Measurements from ENCODE around the gene NAA38.
A peak's percentile ranks its signal among the peaks of the same experiment; 100 is the strongest.
"Not testable (repeated sequence)": the region's sequence is repeated elsewhere in the genome, so short reads cannot be mapped to it uniquely, and the experiment has no call there.

The NAA38 gene

GRCh38 chr17:7820231-7820630 lies 37.1 kb downstream of the NAA38 start:
- Mint-ChIP-seq H3K4me1 (peaks cover 5% of the 10 kb centered on the region in 2 donors), H3K27ac (no peak overlapping the region), H3K36me3 (no peaks in the 10 kb centered on the region), H3K4me3 (no peak overlapping the region), H3K9me3 (no peaks in the 10 kb centered on the region), H3K27me3 (peaks cover 12 to 30% of the 10 kb centered on the region in 2 donors)
- no peak for DNase-seq
- no peak for ATAC-seq (replicated peaks)

- ATAC-seq (replicated peaks) (no peak), DNase-seq (no peak)
- Mint-ChIP-seq H3K27me3 (peaks cover 11 to 24% of the 10 kb centered on the region in 2 donors), H3K9me3 (no peaks in the 10 kb centered on the region), H3K36me3 (no peaks in the 10 kb centered on the region), H3K27ac (no peak overlapping the region), H3K4me3 (no peak overlapping the region), H3K4me1 (peaks cover 0 to 1% of the 10 kb centered on the region in 2 donors)
Observed at GRCh38 chr17:7818746-7819645, 38.4 kb downstream of the NAA38 start.

GRCh38 chr17:7818026-7818425 lies 39.3 kb downstream of the NAA38 start:
- H3K36me3 Mint-ChIP-seq = no peaks in the 10 kb centered on the region
- no peaks in the 10 kb centered on the region for H3K4me1 Mint-ChIP-seq
- peaks cover 6 to 17% of the 10 kb centered on the region in 2 donors for H3K27me3 Mint-ChIP-seq
- no peak overlapping the region for H3K27ac Mint-ChIP-seq
- DNase-seq (no peak), ATAC-seq (replicated peaks) (no peak)
- no peak overlapping the region for H3K4me3 Mint-ChIP-seq
- H3K9me3 Mint-ChIP-seq = no peaks in the 10 kb centered on the region

- DNase-seq (no peak), ATAC-seq (replicated peaks) (no peak)
- H3K36me3 Mint-ChIP-seq = no peaks in the 10 kb centered on the region
- peaks cover 6 to 17% of the 10 kb centered on the region in 2 donors for H3K27me3 Mint-ChIP-seq
- no peak overlapping the region for H3K4me3 Mint-ChIP-seq
- H3K4me1 Mint-ChIP-seq = no peaks in the 10 kb centered on the region
- no peak overlapping the region for H3K27ac Mint-ChIP-seq
- no peaks in the 10 kb centered on the region for H3K9me3 Mint-ChIP-seq
Observed at GRCh38 chr17:7817643-7817964, 39.8 kb downstream of the NAA38 start.

- Mint-ChIP-seq H3K27ac (no peak overlapping the region), H3K36me3 (no peaks in the 10 kb centered on the region), H3K9me3 (no peaks in the 10 kb centered on the region), H3K4me1 (no peaks in the 10 kb centered on the region), H3K4me3 (no peak overlapping the region), H3K27me3 (peaks cover 6 to 17% of the 10 kb centered on the region in 2 donors)
- DNase-seq (no peak), ATAC-seq (replicated peaks) (no peak)
Observed at GRCh38 chr17:7816926-7817642, 40.3 kb downstream of the NAA38 start.

- ATAC-seq (replicated peaks) (no peak), DNase-seq (no peak)
- Mint-ChIP-seq H3K27ac (no peak overlapping the region), H3K4me3 (no peak overlapping the region), H3K4me1 (no peaks in the 10 kb centered on the region), H3K9me3 (no peaks in the 10 kb centered on the region), H3K27me3 (peaks cover 6 to 13% of the 10 kb centered on the region in 2 donors), H3K36me3 (no peaks in the 10 kb centered on the region)
Observed at GRCh38 chr17:7814969-7815368, 42.4 kb downstream of the NAA38 start.

GRCh38 chr17:7811251-7811650 lies 46.1 kb downstream of the NAA38 start:
- ATAC-seq (replicated peaks) = no peak
- H3K27me3 Mint-ChIP-seq = peaks cover 14 to 17% of the 10 kb centered on the region in 2 donors

GRCh38 chr17:7809791-7810343 lies 47.5 kb downstream of the NAA38 start:
- not testable (repeated sequence) for H3K4me3 Mint-ChIP-seq; DNase-seq; H3K36me3 Mint-ChIP-seq; H3K4me1 Mint-ChIP-seq; ATAC-seq (replicated peaks); H3K9me3 Mint-ChIP-seq
- peak overlapping the region; percentile 42 for H3K27ac Mint-ChIP-seq
- H3K27me3 Mint-ChIP-seq = peaks cover 20 to 24% of the 10 kb centered on the region in 2 donors

More at GRCh38 chr17:7811251-7811650, 46.1 kb downstream of the NAA38 start:
- no peak for DNase-seq
- Mint-ChIP-seq H3K4me3 (no peak overlapping the region), H3K27ac (no peak overlapping the region), H3K36me3 (no peaks in the 10 kb centered on the region), H3K9me3 (no peaks in the 10 kb centered on the region), H3K4me1 (peaks cover 0 to 2% of the 10 kb centered on the region in 2 donors)

GRCh38 chr17:7809086-7809790 lies 48.1 kb downstream of the NAA38 start:
- DNase-seq = no peak
- peaks cover 0 to 2% of the 10 kb centered on the region in 2 donors for H3K4me1 Mint-ChIP-seq
- H3K4me3 Mint-ChIP-seq = no peak overlapping the region
- H3K36me3 Mint-ChIP-seq = no peaks in the 10 kb centered on the region
- no peak for ATAC-seq (replicated peaks)
- H3K9me3 Mint-ChIP-seq = no peaks in the 10 kb centered on the region
- H3K27ac Mint-ChIP-seq = no peak overlapping the region
- peaks cover 23 to 28% of the 10 kb centered on the region in 2 donors for H3K27me3 Mint-ChIP-seq

- no peaks in the 10 kb centered on the region for H3K9me3 Mint-ChIP-seq
- no peak overlapping the region for H3K4me3 Mint-ChIP-seq
- ATAC-seq (replicated peaks) (no peak), DNase-seq (no peak)
- peaks cover 34 to 44% of the 10 kb centered on the region in 2 donors for H3K27me3 Mint-ChIP-seq
- no peaks in the 10 kb centered on the region for H3K36me3 Mint-ChIP-seq
- H3K4me1 Mint-ChIP-seq = peaks cover 0 to 2% of the 10 kb centered on the region in 2 donors
- H3K27ac Mint-ChIP-seq = no peak overlapping the region
Observed at GRCh38 chr17:7807206-7807605, 50.2 kb downstream of the NAA38 start.

Measured in stimulated activated naive B cell treated with anti-CD40 and anti-IgM and Interleukin-4, amounts not matched to agents 10 μg/mL and 1 μg/mL and 100 μg/mL, for 72 hours (primary cell).